Keratinocyte (primary cell): ENCODE data around the gene RTEL1. TPM values are rescaled to one million over a fixed set of nuclear protein-coding genes. Genes with fewer than 3 reads are reported as not detected.
"Not testable (repeated sequence)": the region's sequence is repeated elsewhere in the genome, so short reads cannot be mapped to it uniquely, and the experiment has no call there.

Source experiments
- DNase-seq: peaks from one replicate; pipeline ENCODE4 v3.0.0-alpha.2; 2011; ENCODE audit warnings: low read depth, missing footprints, low spot score
- FAIRE-seq: peaks from 2 replicates; lab custom pipeline; 2011; peaks lifted over from hg19 to GRCh38; lab: Jason Lieb, UNC
- H2AFZ ChIP-seq: 2 replicates; pipeline ENCODE4 v1.6.0; 2012; ENCODE audit warnings: low read length, control low read depth, inconsistent platforms; ENCODE audit not compliant: control insufficient read depth
- H3K27ac ChIP-seq: 2 replicates; pipeline ENCODE4 v1.5.1; 2011; ENCODE audit warnings: low read length; ENCODE audit not compliant: control insufficient read depth, insufficient read depth
- H3K27me3 ChIP-seq: 3 replicates; pipeline ENCODE4 v1.6.0; 2011; ENCODE audit warnings: low read length; ENCODE audit not compliant: control insufficient read depth, insufficient read depth; ENCODE audit errors: extremely low read depth
- H3K36me3 ChIP-seq, 2 experiments: 2 replicates in 1 of 2; 3 replicates in 1 of 2; pipeline ENCODE4 v1.5.1; 2011; ENCODE audit warnings: low read length in 2 of 2, mild to moderate bottlenecking in 1 of 2; ENCODE audit not compliant: control insufficient read depth in 2 of 2, insufficient read depth in 2 of 2; ENCODE audit errors: extremely low read depth in 1 of 2
- H3K4me1 ChIP-seq: 3 replicates; pipeline ENCODE4 v1.5.1; 2011; ENCODE audit warnings: low read length; ENCODE audit not compliant: control insufficient read depth, insufficient read depth; ENCODE audit errors: extremely low read depth
- H3K4me2 ChIP-seq: 3 replicates; pipeline ENCODE4 v1.6.0; 2011; ENCODE audit warnings: low read depth, low read length; ENCODE audit not compliant: control insufficient read depth, insufficient read depth; ENCODE audit errors: extremely low read depth
- H3K4me3 ChIP-seq, 3 experiments: fragments of 200-600 bp in 1 of 3; sonication (generic) in 1 of 3; 2 replicates in 2 of 3; 3 replicates in 1 of 3; pipeline ENCODE4 v1.5.1; 2011 to 2016; ENCODE audit warnings: low read length in 3 of 3, mild to moderate bottlenecking in 3 of 3, control low read depth in 2 of 3, inconsistent platforms in 1 of 3, low read depth in 1 of 3, mixed read lengths in 1 of 3, mixed run types in 1 of 3, moderate library complexity in 1 of 3; ENCODE audit not compliant: control insufficient read depth in 2 of 3, insufficient read depth in 2 of 3; ENCODE audit errors: extremely low read depth in 1 of 3
- H3K79me2 ChIP-seq: 2 replicates; pipeline ENCODE4 v1.6.0; 2012; ENCODE audit warnings: low read length; ENCODE audit not compliant: control insufficient read depth, insufficient read depth
- H3K9ac ChIP-seq: 3 replicates; pipeline ENCODE4 v1.6.0; 2011; ENCODE audit warnings: low read length; ENCODE audit not compliant: control insufficient read depth, insufficient read depth; ENCODE audit errors: extremely low read depth
- H3K9me1 ChIP-seq: 3 replicates; pipeline ENCODE4 v1.6.0; 2011; ENCODE audit warnings: low read length; ENCODE audit not compliant: control insufficient read depth, insufficient read depth; ENCODE audit errors: extremely low read depth
- H3K9me3 ChIP-seq: 2 replicates; pipeline ENCODE4 v1.5.1; 2012; ENCODE audit warnings: low read depth, low read length; ENCODE audit not compliant: control insufficient read depth
- H4K20me1 ChIP-seq: 3 replicates; pipeline ENCODE4 v1.6.0; 2011; ENCODE audit warnings: low read length; ENCODE audit not compliant: control insufficient read depth, insufficient read depth; ENCODE audit errors: extremely low read depth
- EZH2 ChIP-seq: IDR thresholded peaks from one replicate; pipeline ENCODE4 v1.6.1; 2012; ENCODE audit warnings: inconsistent platforms, mild to moderate bottlenecking, low read length, moderate library complexity
- dilution Hi-C: fragments of 300-500 bp; cut with MboI; formaldehyde crosslinking; loops from one replicate; pipeline ENCODE4 v1.7.0; 2020; ENCODE audit warnings: low sequenced_read_pairs; ENCODE audit not compliant: extremely low pct_ligation_motif_present
- polyA plus RNA-seq, 5 experiments: library from polyadenylated mRNA; depleted of rRNA in 3 of 5; stranded (reverse) in 3 of 5; stranded (forward) in 1 of 5; unstranded in 1 of 5; fragments of >200 nt; gene quantifications; 1 replicate in 1 of 5; 2 replicates in 3 of 5; 3 replicates in 1 of 5; pipeline versions ENCODE4 v1.2.1 to v1.2.3, GENCODE V29; 2011 to 2012; ENCODE audit warnings: missing spikeins in 2 of 5, low read depth in 1 of 5, low replicate concordance in 1 of 5

RTEL1 gene
- polyA plus RNA-seq, 1 donor (not counting 4 experiments of a cell fraction or from before 2014, with no cell fraction given) = 12.4 TPM

DNA sequence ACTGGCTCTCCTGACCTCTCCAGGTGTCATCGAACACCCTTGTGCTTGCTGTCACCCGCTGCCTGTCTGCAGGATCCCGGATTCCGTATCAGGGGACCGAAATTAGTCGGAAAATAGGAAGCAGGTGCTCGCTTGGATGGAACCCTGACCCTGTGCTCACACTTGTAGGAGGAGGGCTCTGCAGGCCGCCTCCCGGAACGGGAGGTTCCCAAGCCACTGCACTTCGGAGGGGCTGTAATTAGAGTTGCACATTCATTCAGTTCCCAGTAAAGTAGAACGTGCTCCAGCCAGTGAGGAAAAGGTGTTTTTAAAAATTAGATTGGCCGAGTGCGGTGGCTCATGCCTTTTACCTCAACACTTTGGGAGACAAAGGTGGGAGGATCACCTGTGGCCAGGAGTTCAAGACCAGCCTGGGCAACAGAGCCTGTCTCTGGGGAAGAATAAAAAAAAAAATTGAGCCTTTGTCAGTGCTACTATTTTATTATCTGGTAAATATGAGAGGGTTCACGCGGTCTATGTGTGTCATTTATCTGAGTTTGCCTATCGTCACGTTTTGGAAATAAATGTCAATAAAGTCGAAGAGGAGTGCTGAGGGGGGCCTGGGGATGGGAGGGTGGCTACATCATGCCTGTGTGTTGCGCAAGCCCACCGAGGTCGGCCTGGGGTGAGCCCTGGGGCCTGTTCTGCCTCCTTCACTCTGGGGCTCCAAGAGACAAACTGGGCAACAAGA is 29.7 kb upstream of the RTEL1 start:
- dilution Hi-C loops = no loop called here
- peak overlapping the region; percentile 96 for H3K4me2 ChIP-seq
- H4K20me1 ChIP-seq = no peaks in the 10 kb centered on the region
- DNase-seq (no peak), FAIRE-seq (no peak)
- peak overlapping the region; percentile 76 for H3K27ac ChIP-seq
- H3K9ac ChIP-seq = peak overlapping the region; percentile 91
- H2AFZ ChIP-seq = peak overlapping the region; percentile 77
- no peaks in the 10 kb centered on the region for H3K9me1 ChIP-seq
- TF ChIP-seq EZH2 = no peak
- H3K9me3 ChIP-seq = no peaks in the 10 kb centered on the region
- H3K27me3 ChIP-seq = no peaks in the 10 kb centered on the region
- peak overlapping the region; percentile 89 to 92 (median 90) for H3K4me3 ChIP-seq
- peaks cover 0 to 1% of the 10 kb centered on the region in 2 experiments for H3K36me3 ChIP-seq
- H3K79me2 ChIP-seq = peaks cover 39% of the 10 kb centered on the region
- H3K4me1 ChIP-seq = peaks cover 7% of the 10 kb centered on the region

DNA sequence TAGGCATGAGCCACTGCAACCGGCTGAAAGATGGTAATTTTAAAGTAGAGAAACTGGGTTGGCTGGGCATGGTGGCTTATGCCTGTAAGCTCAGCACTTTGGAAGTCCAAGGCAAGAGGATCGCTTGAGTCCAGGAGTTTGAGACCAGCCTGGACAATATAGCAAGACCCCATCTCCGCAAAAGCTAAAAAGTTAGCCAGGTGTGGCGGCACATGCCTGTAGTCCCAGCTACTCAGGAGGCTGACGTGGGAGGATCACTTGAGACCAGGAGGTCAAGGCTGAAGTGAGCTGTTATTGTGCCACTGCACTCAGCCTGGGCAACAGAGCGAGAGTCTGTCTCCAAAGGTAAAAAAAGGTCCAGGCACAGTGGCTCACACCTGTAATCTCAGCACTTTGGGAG is 27.2 kb upstream of the RTEL1 start:
- H4K20me1 ChIP-seq, H2AFZ ChIP-seq, H3K36me3 ChIP-seq, H3K4me1 ChIP-seq, dilution Hi-C loops, H3K9ac ChIP-seq, H3K4me3 ChIP-seq, H3K27me3 ChIP-seq, H3K9me1 ChIP-seq, DNase-seq, H3K4me2 ChIP-seq, H3K27ac ChIP-seq, H3K9me3 ChIP-seq, FAIRE-seq: not testable (repeated sequence)
- peaks cover 23% of the 10 kb centered on the region for H3K79me2 ChIP-seq

DNA sequence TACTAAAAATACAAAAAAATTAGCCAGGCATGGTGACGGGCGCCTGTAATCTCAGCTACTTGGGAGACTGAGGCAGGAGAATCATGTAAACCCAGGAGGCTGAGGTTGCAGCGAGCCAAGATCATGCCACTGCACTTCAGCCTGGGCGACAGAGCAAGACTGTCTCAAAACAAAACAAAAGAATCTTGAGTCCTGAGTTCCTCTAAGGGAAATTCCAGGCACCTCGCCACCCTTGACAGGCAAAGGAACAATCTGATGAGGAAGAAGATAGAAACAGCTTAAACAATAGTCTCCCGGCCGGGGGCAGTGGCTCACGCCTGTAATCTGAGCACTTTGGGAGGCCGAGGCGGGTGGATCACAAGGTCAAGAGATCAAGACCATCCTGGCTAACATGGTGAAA is 26.7 kb upstream of the RTEL1 start:
- H3K9ac ChIP-seq, H4K20me1 ChIP-seq, dilution Hi-C loops, H3K27ac ChIP-seq, H3K27me3 ChIP-seq, H3K9me3 ChIP-seq, H2AFZ ChIP-seq, H3K4me3 ChIP-seq, H3K36me3 ChIP-seq, FAIRE-seq, H3K4me2 ChIP-seq, H3K4me1 ChIP-seq, H3K9me1 ChIP-seq, DNase-seq: not testable (repeated sequence)
- H3K79me2 ChIP-seq = peaks cover 18% of the 10 kb centered on the region
